ENCODE data around the gene ADGRG1.

Gene ADGRG1

DNA sequence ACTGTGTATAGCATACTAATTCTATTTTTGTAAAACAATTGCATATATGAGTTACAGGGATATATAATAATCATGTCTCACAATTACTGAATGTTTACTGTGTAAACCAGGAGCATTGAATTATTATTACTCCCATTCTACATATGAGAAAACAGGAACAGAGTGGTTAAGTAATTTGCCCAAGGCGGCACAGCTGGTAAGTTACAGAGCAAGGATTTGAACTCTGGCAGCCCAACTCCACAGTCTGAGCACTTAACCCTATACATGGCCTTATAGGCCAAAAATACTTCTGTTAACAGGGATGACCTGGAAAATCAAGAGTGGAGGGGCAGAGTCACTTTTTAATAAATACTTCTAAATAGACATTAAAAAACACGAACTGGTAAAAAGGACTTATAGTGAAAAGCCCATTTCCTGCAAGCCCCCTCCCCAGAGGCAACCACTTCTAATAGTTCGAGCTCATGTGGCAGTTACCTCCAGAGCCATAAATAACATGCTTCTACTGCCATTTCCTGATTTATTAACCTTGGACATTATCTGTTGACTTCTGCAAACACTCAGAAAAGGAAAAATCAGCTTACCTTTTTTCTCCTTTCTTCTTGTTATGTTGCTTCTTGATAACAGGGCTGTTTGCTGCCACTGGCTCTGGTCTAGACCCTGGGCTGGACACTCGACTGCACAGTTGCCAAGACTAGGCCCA lies 22.1 kb upstream of the ADGRG1 start:
- no peak for DNase-seq

DNA sequence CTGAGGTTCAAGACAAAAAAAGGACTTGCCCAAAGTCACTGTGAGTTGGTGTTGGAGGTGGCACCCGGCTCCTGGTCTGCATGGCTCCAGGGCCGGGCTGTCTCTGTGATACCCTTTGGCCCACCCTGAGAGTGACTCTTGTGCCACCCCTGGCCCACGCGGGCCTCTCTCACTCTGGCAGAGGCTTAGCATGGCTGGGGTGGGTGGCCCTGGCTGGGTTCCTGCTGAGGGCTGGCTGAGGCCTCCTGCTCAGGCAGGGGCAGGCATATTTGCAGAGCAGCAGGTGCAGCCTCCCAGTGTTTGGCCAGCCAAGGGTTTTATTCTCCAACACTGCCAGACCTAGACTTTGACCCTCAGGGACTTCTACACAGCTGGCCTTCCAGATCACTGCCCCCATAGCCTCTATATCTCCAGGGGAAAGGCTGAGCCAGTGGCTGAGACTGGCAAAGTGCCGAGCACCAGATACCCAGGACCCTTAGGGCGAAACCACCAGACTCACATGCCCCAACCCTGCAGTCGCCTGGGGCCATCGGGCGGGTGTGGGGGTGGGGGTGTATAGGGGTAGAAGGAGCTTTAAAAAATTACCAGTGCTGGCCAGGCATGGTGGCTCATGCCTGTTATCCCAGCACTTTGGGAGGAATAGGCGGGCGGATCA lies 21.5 kb upstream of the ADGRG1 start:
- no peak for DNase-seq

DNA sequence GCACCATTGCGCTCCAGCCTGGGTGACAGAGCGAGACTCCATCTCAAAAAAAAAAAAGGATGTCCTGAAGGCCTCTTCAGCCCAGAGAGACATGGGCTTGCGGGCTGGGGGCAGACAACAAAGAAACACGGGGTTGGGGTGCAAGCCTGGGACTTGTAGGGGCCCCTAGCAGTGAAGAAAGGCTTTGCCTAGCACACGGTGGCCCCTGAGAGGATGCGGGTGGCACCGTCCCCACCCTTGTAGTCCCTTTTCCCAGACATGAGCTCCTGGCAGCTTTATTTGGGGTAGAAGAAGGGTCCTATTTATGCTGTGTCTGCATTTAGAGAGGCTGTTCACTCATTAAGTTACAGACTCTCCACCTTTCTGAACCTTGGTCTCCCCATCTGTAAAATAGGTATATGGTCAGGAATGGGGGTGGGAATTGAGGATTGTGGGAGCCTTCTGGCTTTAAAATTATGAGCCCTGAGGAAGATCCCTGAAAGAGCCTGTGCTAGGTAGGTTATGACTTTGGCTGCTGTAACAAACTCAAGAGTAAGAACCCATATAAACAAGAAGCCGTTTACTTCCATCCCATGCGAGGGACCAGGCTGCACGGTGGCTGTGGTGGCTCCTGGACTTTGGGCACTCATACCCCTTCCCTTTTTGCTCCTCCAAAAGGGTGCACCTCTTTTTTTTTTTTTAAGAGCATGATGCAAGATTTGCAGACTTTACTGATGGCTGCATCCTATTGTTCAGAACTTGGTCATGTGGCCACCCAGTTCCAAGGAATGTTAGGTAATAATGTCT lies 20.6 kb upstream of the ADGRG1 start:
- DNase-seq: no peak

DNA sequence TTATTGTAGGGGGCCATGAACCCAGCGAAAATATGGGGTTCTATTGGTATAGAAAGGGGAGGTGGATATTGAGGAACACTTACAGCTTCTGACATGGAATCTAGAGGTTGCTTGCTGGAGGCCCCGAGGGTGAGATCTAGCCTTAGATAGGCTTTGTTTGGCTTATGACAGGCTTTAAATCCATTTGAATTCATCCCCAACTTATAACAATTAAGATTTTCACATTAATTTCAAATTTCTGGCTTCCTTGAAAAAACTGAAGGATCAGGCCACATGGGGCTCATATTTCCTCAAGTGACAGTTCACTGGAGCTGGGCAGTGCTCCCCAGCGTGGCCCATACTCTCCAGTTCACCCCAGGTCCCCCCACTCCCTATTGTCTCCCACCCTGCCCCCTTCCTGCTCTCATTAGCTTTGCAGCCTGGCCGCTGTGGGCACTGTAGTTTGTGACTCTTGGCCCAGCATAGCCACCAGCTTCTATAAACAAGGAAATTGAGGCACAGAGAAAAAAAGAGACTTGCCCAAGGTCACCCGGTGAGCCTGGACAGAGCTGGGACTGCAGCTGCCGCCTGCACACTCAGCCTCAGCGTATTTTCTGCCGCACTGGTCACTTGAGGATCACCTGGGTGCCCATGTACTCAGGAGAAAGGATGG lies 19.8 kb upstream of the ADGRG1 start:
- DNase-seq: no peak

DNA sequence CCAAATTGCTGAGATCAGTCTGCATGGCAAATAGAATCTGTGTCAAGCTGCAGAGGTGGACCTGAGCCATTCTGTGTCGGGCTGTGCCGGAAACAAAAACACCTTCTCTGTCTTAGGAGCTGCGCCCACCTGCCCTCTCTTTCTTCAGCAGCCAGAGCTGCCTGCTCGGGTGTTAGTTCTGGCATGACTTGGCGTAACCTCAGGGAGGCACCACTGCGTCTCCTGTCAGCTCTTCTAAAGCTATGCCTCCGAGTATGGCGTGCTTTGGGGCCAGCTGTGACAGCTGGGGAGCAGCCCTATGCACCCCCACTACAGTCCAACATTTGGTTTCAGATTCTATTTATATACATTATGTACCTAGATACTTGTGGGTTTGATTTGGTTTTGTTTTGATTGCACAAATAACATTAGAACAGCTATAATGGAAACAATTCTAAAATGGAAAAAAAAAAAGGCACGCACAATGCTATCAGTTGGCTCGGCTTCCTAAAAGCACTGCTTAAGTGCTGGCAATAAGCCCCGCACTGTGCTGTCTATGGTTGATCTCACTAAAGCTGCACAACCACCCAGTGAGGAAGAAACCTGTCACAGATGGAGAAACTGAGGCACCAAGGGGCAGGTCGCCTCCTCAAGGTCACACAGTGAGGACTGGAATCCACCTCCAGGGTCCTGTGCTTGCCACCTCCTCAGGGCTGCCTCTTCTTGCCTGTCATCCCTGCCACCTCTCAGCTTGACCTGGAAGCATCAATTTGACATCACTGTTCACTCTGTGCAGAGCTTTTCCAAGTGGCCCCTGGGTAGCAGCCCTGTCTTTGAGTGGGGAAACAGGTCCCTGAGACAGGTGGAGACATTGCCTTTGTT lies 18.7 kb upstream of the ADGRG1 start:
- no peak for DNase-seq

DNA sequence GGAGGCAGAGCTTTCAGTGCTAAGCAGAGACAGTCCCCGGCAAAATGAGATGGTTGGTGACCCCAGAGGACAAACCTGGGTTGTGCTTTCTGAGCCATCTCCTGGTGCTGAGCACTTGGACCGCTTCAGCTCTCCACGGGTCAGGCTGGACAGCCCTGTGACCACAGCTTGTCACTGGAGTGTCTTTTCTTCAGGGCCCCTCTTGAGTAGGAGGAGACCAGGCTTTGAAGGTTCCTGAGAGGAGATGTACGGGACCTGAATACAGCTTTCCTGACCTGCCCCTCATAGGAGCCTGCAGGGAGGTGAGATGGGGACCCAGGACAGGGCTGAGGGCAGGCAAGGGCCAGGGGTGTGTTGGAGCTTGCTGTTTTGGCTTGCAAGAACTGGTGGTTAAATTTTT lies 17.8 kb upstream of the ADGRG1 start:
- DNase-seq: no peak

DNA sequence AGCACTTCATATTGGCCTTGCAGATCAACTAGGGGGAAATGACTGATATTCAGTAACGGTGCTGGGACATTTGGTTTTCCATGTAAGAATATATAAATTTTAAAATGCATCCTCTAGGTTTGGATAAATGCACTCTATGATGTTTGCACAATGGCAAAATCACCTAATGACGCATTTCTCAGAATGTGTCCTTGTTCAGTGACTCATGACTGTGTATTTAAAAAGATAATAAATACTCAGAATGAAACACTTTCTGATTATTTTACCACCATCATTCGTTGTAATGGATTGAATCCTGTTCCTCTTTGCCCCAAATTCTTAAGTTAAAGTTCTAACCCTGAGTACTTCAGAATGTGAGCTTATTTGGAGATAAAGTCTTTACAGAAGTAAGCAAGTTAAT lies 17.2 kb upstream of the ADGRG1 start:
- no peak for DNase-seq

DNA sequence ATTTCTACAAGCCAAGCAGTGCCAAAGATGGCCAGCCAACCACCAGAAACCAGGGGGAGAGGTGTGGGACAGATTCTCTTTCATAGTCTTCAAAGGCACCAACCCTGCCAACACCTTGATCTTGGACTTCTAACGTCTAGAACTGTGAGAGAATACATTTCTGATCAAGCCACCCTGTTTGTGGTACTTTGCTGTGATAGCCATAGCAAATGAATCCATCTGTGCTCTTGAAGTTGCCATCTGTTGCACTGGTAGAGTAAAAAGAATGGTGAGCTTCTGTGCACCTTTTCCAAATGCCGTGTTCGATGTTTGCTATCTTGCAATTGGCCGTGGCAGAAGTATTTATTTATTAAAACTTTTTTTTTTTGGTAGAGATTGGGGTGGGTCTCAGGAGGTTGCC lies 16.7 kb upstream of the ADGRG1 start:
- DNase-seq: no peak

DNA sequence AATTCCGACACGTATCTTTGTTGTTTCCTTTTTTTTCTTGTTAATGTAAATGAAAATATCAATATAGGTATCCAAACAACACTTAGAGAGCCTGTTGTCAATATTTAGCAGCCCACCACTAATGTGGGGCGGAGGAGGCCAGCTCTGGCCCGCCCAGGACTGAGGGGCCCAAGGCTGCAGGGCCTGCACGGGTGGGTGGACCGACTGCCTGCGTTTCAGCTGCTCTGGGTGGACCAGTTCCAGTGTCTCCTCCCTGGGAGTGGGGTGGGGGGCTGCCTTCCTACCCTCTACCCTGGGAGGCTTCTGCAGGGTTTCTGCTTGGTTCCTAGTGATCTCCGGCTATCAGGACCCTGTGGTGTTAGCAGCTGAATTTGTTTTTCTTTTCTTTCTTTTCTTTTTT lies 15.9 kb upstream of the ADGRG1 start:
- DNase-seq: no peak

DNA sequence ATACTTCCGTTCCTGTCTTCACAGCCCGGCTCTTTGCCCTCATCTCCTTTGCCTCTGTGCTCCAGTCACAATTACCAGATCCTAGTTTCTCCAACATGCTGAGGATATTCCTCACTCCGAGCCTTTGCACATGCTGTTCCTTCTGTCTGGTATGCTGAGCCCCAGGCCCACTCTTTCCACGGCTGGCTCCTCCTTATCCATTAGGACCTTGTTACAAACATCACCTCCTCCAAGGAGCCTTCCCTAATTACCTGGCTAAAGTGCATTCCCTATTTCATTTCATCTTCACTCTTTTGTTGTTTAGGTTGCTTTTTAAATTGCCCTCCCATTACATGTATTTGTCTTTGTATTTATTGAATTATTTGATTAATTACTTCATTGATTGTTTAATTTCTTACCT lies 14.9 kb upstream of the ADGRG1 start:
- DNase-seq: no peak

DNA sequence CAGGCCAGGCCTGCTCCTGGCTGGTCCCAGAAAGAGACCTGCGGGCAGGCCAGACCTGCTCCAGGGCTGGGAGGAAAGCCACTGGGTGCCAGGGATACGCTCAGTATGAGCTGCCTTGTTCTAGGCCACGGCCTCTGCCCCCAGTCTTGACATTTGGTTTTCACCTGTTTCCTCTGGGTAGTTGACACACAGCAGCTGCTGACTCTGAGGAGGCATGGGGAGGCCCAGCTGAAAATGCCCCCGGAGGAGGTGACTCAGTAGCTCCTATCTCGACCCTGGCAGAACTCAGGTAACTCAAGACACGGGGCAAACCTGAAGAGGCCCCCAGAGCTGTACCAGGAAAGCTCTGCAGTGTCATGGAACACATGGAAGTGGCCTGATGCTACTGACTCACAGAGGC lies 13.9 kb upstream of the ADGRG1 start:
- no peak for DNase-seq

DNA sequence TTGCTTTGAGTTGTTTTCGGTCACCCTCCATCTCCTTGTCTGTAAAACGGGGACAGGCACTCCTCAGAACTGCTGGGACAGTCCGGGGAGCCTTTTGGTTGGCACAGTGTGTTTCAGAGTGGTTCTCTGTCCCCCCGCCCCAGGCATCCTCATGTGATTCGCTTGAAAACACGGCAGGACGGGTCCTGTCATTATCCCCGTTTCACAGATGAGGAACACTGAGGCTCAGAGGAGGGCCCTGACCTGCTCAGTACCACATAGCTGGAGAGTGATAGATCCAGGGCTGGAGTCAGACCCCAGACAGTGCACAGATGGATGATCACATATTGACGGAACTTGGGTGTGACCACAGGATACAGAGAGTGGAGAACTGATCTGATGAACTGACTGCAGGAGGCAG lies 13.5 kb upstream of the ADGRG1 start:
- no peak for DNase-seq

DNA sequence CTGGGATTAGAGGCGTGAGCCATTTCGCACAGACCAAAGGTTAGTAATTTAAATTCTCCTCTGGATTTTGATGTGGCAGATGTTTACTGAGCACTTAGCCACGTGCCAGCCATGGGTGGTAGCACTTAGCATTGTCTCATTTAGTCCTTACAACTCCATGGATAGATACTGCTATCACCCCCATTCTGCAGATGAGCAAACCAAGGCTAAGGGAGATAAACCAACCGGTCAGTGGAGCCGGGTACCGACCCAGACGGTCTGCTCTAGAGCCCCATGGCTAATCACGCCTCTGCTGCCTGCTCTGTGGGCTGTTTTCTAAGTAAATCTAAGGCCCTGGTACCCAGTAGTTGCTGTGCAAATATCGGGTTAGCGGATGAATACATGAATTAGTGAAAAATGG lies 12.6 kb upstream of the ADGRG1 start:
- DNase-seq: no peak

DNA sequence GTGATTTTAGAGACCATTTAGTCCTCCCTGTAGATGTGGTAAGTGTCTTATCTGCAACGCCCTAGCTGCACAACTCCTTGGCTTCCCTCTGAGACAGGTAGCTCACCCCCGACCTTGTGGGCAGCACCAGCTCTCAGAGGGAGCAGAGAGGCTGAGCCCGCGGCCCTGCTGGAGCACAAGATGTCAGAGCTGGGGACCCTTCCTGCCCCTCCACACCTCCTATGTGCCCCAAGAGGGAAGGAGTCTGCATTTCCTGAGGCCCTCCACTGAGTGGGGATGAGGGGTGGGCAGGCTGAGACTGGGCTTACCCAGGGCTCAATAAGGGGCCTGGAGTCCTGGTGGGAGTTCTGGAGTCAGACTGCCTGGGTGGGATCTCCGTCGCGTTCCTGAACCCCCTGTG lies 12.2 kb upstream of the ADGRG1 start:
- DNase-seq: no peak

DNA sequence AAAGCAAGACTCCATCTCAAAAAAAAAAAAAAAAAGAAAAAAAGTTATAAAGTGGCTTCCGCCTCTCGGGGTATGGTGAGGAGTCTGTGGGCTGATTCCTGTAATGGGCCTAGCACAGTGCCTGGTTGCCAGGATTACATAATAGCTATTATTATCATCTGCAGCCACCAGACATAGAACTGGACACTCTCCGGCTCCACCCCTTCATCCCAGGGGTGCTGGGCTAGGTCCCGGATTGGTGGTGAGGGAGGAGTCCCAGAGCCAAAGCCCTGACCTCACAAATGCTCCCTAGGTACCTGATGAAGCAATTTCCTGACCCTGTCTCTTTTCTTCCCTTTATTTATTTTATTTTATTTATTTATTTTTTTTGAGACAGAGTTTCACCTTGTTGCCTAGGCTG lies 11.6 kb upstream of the ADGRG1 start:
- no peak for DNase-seq

DNA sequence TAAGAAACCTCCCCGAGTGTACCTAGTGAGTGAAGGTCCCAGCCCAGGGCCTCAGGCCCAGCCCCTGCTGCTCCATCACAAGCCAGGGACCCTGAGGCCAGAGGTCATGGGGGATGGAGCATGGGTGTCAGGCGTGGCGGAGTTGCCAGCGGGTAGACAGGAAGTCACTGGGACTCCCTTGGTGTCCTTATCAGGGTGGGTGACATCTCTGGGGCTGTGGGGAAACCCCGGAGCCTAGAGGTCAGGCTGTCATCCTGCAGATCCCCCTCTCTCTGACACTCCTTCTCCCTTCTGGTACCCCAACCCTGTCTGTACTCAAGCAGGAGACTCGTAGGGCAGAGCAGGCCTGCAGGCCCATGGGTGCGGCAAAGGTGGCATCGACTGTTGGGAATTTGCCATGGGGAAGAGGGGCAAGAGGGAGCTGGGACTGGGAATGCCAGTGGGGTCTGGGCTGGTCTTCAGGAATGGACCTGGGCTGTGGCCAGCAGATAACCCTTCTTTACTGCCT lies 10.8 kb upstream of the ADGRG1 start:
- DNase-seq: no peak

DNA sequence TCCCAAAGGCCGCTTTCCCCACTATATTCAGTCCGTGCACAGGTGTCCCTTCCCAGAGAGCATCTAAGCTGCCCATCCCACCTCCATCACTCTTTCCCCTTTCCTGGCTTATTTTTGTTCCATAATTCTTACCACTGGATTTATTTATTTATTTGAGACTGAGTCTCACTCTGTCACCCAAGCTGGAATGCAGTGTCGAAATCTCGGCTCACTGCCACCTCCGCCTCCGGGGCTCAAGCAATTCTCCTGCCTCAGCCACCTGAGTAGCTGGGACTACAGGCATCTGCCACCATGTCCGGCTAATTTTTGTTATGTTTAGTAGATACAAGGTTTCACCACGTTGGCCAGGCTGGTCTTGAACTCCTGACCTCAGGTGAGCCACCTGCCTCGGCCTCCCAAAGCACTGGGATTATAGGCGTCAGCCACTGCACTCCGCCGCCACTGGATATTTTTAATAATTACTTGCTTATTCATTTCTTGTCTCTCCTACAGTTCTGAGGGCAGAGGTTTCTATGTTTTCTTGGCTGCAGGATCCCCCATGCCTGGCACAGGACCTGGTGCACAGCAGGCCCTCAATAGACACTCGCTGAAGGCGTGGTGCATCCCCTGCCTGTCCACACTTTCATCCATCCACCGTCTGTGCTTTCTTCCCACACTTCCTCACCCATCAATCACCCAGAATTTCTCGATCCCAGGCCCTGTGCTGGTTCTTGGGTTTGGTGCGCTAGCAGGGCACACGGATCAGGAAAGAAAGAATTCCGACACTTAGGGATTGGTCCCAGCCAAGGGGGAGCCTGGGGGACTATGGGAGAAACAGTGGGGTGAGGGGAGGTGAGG lies 9.9 kb upstream of the ADGRG1 start:
- DNase-seq: no peak

DNA sequence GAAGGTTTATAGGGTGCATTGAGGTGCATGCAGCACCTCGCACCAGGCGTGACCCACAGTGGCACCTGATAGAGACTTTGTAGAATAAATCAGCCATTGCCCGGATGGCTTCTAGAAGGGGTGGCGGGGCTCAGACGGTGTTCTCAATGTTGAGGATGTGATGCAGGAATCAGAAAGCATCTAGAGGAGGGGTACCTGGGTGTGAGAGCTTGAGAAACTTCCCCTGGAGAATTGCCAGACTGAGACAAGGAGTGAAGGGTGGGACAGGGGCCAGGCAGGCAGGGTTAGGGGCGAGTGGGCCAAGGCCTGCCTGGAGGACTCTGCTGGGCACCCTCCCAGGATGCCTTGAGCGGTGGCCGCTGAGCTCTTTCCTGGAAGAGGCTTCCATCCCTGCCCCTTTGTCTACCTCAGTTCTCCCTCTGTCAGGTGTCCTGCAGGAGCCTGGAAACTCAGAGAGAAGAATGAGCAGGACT lies 9.3 kb upstream of the ADGRG1 start:
- DNase-seq: no peak

DNA sequence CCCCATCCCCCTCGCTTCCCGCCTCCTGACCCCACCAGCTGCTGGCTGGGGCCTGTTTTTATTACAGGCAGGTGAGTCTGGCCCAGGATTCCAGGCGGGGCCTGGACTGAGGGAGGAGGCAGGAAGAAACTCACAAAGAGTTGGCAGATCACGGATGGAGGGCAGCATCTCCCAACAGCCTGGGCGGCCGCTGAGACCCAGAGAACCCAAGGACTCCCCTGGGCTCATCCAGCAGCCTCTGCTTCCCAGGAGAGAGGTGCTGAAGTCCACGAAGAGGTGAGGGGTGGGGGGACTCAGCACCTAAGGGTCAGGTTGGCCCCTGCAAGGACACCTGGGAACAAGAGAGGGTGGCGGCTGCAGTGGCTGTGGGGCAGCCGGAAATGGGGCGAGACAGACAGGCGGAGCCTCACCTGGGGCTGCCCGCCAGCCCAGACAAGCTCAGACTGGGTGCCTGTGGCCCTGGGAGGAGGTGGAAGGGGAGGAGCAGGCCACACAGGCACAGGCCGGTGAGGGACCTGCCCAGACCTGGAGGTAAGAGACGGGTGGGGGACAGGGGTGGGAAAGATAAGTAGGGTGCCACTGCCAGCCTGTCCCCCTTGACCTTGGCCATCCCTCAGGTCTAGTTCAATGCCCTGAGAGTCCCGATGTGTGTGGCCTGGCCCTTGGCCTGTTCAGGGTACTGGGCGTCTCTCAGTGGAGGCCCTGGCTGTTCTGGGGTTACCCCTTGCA lies 8.7 kb upstream of the ADGRG1 start:
- DNase-seq: peak; percentile 36

DNA sequence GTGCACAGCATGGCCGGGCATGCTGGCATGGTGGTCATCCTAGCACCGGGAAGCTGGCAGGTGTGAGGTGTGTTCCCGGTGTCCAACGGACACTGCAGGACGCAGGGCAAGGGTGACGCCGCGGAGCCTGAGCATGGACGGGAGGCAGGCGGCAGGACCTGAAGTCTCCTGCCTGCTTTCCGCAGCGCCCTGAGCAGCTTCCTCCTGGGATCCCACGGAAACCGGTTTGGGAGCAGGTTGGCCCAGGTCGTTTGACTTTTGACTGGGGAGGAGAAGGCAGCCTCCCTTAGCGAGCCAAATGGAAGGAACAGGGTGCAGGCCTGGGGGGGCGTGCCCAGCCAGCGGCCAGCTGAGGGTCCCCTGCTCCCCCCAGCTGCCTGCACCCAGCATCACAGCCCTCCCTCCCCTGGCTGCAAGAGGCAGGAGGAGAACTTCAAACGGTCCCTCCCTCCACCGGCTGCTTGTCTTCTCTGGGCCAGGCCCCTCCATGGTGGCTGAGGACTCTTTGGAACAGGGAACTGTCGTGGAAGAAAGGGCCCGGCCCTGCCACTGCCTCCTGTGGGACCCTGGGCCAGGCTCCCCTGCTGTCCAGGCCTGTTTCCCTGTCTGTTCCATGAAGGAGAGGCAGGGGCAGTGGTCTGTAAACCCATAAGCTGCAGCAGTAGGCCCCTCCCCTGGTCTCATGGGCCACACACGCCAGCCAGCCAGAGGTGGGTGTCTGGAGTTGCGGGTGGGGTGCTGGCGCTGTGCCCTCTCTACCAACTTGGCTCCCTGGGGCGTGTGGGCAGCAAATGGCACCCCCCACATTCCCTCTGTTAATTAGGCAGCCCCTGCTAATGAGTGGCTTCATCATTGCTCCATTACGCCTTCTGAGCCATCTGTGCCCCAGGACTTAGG lies 7.8 kb upstream of the ADGRG1 start:
- DNase-seq: no peak
